GM18858 (cell line): ENCODE measurements around the gene BAZ2B.
A peak's percentile ranks its signal among the peaks of the same experiment; 100 is the strongest.

Experiments
- ATAC-seq: cut with Tn5 transposase; IDR thresholded peaks from one replicate; pipeline ENCODE4 v1.9.1; 2021; ENCODE audit not compliant: unreplicated experiment

Gene BAZ2B

DNA sequence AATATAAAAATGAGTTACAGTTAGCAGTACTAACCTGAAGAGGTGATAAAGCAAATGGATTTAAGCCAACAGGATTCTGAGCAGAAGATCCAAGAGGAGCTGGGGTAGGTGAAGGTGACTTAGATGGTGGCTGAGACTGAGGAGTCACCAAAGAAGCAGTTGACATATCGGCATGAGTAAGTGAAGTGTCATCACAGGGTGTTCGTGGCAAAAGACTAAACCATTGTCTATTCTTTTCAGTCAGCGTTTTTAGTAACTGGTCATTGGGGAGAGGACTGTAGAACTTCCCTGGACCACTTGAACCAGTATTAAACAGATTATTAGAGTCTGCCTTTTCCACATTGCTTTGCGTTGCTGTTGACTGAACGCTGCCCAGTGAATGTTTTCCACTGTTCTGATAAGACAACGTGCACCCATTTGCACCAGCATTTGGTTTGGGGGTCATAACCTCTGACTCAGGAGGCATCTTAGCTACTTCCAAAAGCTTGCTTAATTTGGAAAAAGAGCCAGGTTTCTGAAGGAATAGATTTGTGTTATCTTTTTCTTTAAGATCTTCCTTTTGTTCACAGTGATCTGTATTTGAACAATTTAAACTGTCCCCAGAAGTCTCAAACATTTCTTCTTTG lies 266.6 kb downstream of the BAZ2B start:
- no peak for ATAC-seq

DNA sequence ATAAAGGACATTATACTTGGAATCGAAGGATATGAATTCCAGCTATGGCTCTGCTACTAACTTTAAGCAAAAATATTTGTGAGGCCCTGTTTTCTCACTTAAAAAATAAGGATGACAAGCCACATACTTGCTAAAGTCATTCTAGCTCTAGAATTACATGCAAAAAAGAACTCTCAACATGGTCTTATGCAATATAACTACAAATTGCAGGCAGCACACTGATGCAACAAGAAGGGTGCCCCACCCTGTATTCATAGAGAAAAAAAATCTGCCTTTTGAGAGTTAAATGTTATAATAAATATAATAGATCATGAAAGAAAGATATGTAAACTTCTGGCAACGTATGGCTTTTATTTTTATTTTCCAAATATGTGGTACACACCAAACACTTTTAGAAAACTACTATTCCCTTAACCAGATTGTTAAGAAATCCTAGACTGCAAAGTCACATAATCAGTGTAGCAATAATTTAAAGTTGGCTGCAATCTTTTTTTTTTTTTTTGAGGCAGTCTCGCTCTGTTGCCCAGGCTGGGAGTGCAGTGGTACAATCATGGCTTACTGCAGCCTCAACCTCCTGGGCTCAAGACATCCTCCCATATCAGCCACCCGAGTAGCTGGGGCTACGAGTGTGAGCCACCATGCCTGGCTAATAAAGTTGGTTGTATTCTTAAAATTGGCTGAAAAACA lies 289.6 kb downstream of the BAZ2B start:
- ATAC-seq, result no peak

DNA sequence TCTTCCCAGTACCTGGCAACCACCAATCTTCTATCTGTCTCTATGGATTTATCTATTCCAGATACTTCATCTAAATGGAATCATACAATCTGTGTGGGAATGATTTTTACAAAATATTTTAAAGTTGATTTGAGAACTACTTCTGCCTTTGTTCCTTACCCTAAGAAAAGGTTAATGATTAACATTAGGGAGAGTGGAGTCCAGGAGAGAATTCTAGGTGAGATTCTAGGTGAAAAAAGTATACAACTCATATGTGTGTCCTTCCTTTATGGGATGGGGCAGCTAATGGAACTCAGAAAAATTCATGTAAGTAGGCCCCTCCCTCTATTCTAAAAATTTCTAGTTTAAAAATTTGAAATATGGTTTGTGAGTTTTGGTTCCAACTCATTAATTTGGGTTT lies 293.9 kb downstream of the BAZ2B start:
- no peak for ATAC-seq

DNA sequence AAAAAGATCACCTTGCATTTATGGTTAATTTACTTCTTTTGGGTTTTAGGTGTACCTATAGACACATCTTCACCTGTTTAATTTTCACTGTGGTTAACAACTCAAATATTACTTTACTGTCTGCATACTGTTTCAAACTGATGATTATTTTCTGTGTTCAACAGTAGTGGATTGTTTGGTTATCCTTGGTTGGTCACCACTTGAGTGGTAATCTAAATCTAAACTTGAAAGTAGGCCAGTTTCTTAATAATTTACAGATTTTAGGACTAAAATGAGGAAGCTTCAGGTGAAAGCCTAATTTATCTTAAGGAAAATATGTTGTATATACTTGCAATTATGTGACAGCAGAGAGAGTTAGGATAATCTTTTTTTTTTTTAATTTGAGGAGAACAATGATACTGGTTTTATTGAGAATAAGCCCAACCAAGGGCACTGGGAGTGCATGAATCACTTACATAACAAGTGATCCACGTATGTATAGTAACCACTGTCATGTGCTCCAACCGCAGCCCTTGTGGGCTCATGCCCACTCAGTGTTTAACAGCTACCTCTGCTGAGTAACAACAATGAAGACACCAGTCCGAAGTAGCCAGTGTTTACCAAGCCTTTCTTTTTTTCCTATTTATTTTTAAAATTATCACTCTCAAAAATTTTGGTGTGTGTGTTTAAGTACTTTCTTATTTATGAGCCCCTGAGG lies 298.8 kb downstream of the BAZ2B start:
- ATAC-seq, result no peak

DNA sequence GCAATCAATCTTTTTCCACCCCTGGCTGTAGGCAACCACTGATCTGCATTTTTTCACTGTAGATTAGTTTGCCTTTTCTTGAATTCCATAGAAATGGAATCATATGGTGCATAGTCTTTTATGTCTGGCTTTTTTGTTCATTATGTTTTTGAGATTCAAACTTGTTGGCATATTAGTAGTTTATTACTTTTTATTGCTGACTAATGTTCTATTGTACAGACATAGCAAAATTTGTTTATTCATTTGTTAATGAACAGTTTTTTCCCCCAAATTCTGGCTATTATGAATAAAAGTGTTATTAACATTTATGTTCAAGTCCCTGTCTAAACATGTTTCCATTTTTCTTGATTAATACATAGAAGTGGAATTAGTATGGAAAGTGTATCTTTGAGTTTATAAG lies 308.4 kb downstream of the BAZ2B start:
- no peak for ATAC-seq

DNA sequence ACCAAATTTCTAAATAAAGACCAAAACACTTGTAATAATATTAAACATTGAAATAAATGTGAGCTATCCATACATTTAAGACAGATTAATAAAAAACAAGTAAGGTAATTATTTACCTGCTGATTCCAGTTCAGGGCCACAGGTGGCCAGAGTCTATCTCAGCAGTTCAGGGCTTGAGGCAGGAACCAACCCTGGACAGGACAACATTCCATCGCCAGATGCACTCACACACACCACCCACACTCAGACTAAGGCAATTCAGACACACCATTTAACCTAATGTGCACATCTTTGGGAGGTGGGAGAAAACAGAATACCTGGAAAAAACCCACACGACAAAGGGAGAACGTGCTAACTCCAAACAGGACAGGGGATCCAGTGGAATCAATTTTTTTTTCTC lies 315.8 kb downstream of the BAZ2B start:
- no peak for ATAC-seq

DNA sequence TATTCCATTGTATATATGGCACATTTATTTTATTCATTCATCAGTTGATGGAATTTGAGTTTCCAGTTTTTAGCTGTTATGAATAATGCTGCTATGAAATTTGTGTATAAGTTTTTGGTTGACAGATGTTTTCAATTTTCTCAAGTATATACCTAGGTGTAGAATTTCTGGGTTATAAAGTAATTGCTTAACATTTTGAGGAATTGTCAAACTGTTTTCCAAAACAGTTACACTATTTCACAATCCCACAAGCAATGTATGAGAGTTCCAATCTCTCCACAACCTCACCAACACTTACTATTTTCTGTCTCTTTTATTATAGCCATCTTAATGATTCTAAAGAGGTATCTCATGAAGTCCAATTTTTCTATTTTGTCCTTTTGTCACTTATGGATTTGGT lies 317.4 kb downstream of the BAZ2B start:
- ATAC-seq, result no peak

DNA sequence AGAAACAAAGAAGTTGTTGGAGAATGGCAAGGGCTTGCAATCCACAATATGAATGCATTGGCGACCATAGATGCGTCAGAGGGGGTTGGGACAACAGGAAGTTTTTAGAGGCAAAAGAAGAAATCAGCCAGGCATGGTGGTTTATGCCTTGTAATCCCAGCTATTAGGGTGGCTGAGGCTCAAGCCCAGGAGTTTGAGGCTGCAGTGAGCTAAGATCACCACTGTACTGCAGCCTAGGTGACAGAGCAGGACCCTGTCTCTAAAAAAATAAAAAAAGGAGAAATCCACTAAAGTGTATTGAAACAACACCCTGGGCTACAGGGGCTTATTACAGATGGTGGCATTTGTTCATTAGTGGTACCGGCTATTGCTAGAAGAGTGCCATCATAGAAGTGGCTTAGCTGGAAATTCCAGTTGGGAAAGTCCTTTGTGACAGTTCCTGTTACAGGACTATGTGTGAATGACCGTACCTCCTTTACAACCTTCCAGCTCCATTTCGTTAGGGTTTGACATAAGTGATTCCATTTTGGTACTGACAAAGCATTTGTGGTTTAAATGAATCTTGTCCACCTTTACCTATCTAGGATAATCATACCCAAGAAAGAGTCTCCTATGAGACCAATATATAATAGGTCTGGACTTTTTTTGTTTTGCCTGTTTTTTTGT lies 319.2 kb downstream of the BAZ2B start:
- no peak for ATAC-seq

DNA sequence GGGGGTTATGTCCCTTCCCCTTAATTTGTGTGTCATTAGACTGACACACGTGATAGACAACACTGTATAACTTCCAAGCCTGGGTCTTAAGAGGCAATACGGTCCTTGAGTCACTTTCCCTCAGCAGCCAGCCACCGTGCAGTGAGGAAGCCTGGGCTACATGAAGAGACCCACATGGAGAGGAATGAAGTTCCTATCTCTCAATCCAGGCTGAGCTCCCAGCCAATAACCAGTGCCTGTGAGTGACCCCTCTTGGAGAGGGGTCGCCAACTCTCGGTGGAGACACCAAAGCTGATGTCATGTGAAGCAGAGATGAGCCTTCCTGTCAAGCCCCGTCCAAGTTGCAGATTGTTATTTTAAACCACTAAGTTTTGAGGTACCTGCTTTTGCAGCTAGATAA lies 324.2 kb downstream of the BAZ2B start:
- ATAC-seq, result no peak

DNA sequence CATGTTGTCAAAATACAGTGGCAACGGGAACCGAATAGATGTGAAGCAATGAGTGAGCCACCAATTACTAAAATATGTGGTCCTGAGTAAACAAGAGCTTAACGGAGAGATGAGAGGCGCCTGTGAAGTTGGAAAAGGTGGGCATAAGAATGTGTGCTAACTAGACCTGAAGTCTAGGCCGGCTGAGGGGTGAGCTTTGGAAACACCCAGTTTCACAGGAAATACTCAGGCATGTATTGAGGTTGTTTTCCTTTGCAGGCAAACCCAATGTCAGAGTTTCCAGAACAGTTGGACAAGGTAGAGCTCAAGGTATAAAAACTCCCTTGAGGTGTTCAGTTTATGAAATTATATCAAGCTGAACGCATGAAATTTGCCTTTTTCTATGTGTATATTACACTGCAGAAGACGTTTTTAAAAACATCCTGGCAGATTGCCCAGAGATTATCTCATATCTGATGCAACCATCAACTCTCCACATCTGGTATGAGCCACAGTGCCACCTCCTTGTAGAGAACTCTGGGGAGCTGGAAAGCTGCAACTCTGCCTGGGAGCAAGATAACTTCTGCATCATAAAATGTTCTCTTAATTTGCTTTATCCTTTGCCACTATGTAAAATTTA lies 325.9 kb downstream of the BAZ2B start:
- no peak for ATAC-seq

DNA sequence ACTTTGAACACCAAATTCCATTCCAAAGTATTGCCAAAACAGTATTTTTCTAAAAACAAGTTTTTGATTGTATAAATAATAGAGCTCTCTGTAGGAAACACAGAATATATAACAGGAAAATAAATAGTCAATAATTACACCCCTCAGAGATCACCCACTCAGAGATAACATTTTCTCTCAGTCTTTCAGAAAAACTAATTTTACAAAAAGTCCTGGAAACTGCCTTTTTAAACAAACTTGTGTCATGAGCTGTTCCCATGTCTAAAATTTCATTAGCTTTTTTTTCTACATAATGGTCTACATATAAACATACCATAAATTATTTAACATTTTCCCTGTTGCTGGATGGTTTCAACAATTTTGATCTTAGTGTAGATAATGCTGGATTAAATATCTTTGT lies 328.6 kb downstream of the BAZ2B start:
- ATAC-seq, result no peak

DNA sequence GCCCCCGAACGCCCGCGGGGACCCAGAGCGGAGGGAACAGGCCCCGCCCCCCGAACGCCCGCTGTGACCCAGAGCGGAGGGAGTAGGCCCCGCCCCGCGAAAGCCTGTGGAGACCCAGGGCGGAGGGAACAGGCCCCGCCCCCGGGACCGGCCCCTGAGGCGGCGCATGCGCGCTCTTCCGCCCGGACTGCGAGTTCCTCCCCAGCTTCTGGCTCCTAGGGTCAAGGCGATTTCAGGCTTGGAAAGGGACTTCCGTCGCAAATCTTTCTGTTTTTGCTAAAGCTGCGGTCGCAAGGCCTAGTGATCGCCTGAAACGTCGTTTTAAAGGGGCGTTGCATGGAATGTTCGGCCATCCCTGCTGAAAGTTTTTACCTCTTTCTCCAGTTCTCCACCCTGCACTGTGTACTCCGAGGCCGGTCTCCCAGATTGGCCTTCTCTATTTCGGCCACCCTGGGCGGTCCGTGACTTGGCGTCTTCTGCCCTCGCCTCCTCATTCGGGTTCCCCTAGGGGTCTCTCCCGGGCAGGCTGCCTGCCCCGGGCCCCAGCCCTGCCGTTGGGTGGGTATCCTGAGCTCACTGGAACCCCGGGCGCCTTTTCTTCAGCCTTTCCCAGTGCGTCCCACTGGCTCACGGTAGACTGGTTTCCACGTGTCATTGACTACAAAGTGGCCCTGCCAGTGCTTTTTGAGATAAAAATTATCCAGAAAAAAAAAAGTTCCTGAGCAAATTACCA lies 329.5 kb downstream of the BAZ2B start:
- peak; percentile 56 for ATAC-seq

DNA sequence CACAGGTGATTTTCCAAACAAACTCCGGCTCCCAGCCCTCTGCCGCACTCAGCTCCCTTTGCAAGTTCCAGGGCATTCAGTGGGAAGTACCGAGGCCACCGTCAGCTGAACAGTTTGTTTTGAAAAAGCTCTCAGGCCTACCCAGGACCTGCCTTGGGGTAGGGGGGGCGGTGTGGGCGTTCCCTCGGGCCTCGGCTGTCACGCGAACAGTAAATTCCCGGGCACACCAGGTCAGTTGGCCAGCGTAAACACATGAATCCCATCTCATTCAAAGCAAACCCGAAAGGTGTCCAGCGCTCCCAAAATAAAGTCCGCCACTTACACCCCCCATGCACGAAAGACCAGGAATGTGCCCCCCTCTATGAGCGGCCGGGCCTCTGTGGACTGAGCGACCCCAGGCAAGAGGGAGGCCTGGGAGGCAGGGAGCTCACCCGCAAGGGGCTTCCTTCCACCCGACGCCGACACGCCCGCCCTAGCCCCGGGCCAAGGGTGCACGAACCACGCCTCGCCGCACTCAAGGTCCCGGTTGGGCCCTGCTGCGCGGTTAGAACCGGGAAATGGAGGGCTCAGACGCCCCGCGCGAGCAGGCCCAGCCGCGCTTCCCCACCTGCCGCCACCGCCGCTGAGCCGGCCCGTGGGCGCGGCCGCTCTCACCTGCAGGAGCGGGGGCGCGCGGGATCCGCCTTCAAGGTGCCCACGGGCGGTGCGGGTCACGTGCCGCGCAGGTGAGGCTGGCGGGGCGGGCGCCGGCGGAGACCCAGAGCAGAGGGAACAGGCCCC lies 330.2 kb downstream of the BAZ2B start, which contains the start of gene WDSUB1:
TSS of gene WDSUB1 (minus strand) at position 775 of the 780 bp plus-strand sequence. CDS start 3,634 bp downstream, outside the sequence.
- ATAC-seq, result peak; percentile 21

DNA sequence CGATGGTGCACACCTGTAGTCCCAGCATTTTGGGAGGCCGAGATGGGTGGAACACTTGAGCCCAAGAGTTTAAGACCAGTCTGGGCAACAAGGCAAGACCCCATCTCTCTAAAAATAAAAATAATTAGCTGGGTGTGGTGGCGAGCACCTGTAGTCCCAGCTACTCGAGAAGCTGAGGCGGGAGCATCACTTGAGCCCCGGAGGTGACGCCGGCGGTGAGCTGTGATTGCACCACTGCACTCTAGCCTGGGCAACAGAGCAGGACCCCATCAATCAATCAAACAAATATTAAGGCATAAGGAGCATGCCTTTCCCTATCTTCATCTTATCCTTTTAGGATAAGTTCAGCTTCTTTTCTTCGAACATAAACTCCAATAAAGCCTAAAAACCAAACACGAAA lies 330.9 kb downstream of the BAZ2B start:
- no peak for ATAC-seq

DNA sequence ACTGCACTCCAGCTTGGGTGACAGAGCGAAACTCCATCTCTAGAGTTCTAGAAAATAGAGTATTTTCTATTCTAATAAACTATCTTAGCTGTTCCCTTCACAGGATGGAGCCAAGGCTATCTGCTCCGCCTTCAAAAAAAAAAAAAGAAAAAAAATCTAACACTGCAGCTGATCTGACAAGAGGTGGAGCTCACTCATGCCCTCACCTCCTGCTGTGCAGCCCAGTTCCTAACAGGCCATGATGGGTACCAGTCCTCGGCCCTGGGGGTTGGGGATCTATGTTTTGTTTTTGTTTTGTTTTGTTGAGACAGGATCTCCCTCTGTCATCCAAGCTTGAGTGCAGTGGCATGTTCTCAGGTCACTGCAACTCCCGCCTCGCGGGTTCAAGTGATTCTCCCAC lies 332.8 kb downstream of the BAZ2B start:
- ATAC-seq, result no peak

DNA sequence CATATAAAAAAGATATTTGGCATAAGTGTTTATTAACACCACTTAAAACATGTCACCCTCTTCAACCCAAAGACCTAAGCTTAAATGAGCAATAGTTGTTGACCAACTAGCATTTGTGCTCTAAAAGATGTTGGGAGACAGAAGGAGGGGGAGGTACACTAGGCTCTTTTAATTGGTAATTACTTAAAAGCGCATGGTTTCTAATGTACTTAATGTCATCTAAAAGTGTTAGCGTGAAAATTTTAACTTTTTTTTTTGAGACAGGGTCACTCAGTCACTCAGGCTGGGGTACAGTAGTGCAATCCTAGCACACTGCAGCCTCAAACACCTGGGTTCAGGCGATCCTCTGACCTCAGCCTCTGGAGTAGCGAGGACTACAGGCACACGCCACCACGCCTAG lies 335.3 kb downstream of the BAZ2B start:
- no peak for ATAC-seq

DNA sequence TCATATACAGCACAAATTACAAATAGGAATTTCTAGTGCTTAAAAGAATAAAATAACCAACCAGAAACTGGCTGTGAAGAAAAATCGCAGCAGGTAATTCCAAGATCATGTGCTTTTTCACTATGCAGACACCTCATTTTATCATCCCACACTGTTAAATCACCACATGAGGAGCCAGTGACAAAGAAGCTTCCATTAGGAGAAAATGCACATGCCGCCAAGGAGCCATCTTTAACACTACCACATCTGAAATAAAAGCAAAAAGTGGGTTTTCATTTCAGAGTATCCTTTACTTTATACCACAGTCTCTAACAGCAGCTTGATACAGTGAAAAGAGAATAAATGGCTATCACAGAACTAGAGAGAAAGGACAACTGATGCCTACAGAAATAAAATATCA lies 336.6 kb downstream of the BAZ2B start:
- no peak for ATAC-seq

DNA sequence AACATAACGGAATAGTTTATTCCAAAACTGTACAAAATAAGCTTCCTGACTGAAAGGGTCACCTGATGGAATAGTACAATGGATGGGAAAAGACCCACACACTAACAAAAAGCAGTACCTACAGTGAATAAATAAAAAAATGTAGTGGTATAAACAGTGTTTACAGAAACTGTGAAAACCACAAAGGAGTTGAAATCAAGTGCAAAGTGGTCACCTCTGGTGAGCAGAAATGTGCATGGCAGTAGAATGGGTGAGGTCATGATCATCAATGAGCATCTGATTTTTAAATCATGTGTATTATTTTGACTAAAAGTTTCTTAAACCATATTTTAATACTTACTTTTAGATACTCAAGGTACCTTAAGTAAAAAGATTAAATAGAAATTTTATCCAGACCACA lies 341.2 kb downstream of the BAZ2B start:
- ATAC-seq, result no peak

DNA sequence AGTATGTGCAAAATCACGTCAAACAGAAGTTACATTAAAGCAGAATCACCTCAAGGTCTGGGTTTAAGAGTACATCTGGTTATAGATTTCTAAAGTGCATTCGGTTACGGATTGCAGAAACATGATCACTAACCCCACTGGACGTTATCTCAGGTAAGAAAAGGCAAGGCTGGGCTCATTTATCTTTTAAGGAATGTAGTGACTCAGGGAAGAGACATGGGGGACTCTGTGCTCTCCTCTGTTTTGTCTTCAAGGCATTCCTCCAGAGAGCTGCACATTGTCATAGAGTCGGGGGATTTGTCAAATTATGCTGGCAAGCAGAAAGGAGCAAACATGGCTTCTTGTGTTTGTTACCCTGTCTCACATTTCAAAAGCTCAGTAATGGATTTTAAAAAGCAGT lies 344.2 kb downstream of the BAZ2B start:
- no peak for ATAC-seq
